HepG2 (cell line): ENCODE measurements around the gene NSUN5. TPM values are rescaled to one million over a fixed set of nuclear protein-coding genes. Genes with fewer than 3 reads are reported as not detected.
A peak's percentile ranks its signal among the peaks of the same experiment; 100 is the strongest.

Source experiments
- FOSL1 ChIP-seq: sonication (generic); formaldehyde crosslinking; IDR thresholded peaks from 2 replicates; pipeline ENCODE4 v1.9.0; 2021; ENCODE audit warnings: missing genetic modification reagents, borderline replicate concordance
- GZF1 ChIP-seq: sonication (generic); formaldehyde crosslinking; IDR thresholded peaks from 2 replicates; pipeline ENCODE4 v1.5.1; 2020; ENCODE audit warnings: mild to moderate bottlenecking, missing genetic modification reagents
- IRF2 ChIP-seq: IDR thresholded peaks from 2 replicates; pipeline ENCODE4 v1.6.1; 2018; ENCODE audit warnings: missing genetic modification reagents, missing compliant biosample characterization
- KLF9 ChIP-seq: IDR thresholded peaks from 2 replicates; pipeline ENCODE4 v1.6.1; 2016; ENCODE audit warnings: low read depth
- MAZ ChIP-seq, 2 experiments: sonication (generic) in 1 of 2; formaldehyde crosslinking in 1 of 2; IDR thresholded peaks; 2 replicates each; pipeline versions ENCODE4 v1.5.0 to v1.6.1; 2012 to 2020; ENCODE audit warnings: low read depth in 2 of 2, mild to moderate bottlenecking in 2 of 2, borderline replicate concordance in 1 of 2, improper control_type of control experiment in 1 of 2, low read length in 1 of 2, missing genetic modification reagents in 1 of 2, moderate library complexity in 1 of 2
- MXD3 ChIP-seq: IDR thresholded peaks from 2 replicates; pipeline ENCODE4 v1.6.1; 2016; ENCODE audit warnings: mild to moderate bottlenecking, missing biosample characterization, missing genetic modification reagents
- NONO ChIP-seq, 2 experiments: fragments of 450-650 bp in 1 of 2; sonication (generic) in 1 of 2; formaldehyde crosslinking in 1 of 2; IDR thresholded peaks in 1 of 2; conservative IDR thresholded peaks in 1 of 2; 2 replicates each; pipeline versions ENCODE4 v1.6.1 to v1.8.0; 2017 to 2022; ENCODE audit warnings: mild to moderate bottlenecking in 1 of 2, missing genetic modification reagents in 1 of 2, moderate library complexity in 1 of 2
- NR2C2 ChIP-seq: sonication (generic); formaldehyde crosslinking; IDR thresholded peaks from 2 replicates; pipeline ENCODE4 v1.4.0; 2020; ENCODE audit warnings: missing genetic modification reagents, mild to moderate bottlenecking, moderate library complexity, borderline replicate concordance
- PPARG ChIP-seq: conservative IDR thresholded peaks from 2 replicates; pipeline ENCODE4 v1.6.1; 2016; ENCODE audit warnings: missing biosample characterization, missing genetic modification reagents
- SAFB2 ChIP-seq: sonication (generic); formaldehyde crosslinking; IDR thresholded peaks from 2 replicates; pipeline ENCODE4 v1.5.1; 2020; ENCODE audit warnings: missing genetic modification reagents, low read depth, mild to moderate bottlenecking, borderline replicate concordance
- SNAPC5 ChIP-seq: sonication (generic); formaldehyde crosslinking; IDR thresholded peaks from 2 replicates; pipeline ENCODE4 v1.8.1; 2023; ENCODE audit warnings: mild to moderate bottlenecking, missing genetic modification reagents, borderline replicate concordance
- SP5 ChIP-seq: IDR thresholded peaks from 2 replicates; pipeline ENCODE4 v1.6.1; 2016; ENCODE audit warnings: low read depth, borderline replicate concordance
- TFDP2 ChIP-seq: sonication (generic); formaldehyde crosslinking; IDR thresholded peaks from 2 replicates; pipeline ENCODE4 v1.4.0; 2020; ENCODE audit warnings: missing genetic modification reagents
- ZFP62 ChIP-seq: sonication (generic); formaldehyde crosslinking; IDR thresholded peaks from 2 replicates; pipeline ENCODE4 v1.4.0; 2020; ENCODE audit warnings: missing genetic modification reagents
- ZNF17 ChIP-seq: sonication (generic); formaldehyde crosslinking; IDR thresholded peaks from 2 replicates; pipeline ENCODE4 v1.5.0; 2020; ENCODE audit warnings: mild to moderate bottlenecking, missing genetic modification reagents
- ZNF24 ChIP-seq: fragments of 450-650 bp; IDR thresholded peaks from 2 replicates; pipeline ENCODE4 v1.6.1; 2017; ENCODE audit warnings: antibody characterized with exemption, mild to moderate bottlenecking
- ZNF331 ChIP-seq: sonication (generic); formaldehyde crosslinking; IDR thresholded peaks from 2 replicates; pipeline ENCODE4 v1.4.0; 2020; ENCODE audit warnings: missing genetic modification reagents
- ZNF530 ChIP-seq: sonication (generic); formaldehyde crosslinking; IDR thresholded peaks from 2 replicates; pipeline ENCODE4 v1.5.0; 2020; ENCODE audit warnings: low read depth, mild to moderate bottlenecking, missing genetic modification reagents
- ZNF564 ChIP-seq: sonication (generic); formaldehyde crosslinking; IDR thresholded peaks from 2 replicates; pipeline ENCODE4 v1.8.1; 2023; ENCODE audit warnings: mild to moderate bottlenecking, missing genetic modification reagents
- ZNF766 ChIP-seq: sonication (generic); formaldehyde crosslinking; IDR thresholded peaks from 2 replicates; pipeline ENCODE4 v1.5.0; 2020; ENCODE audit warnings: missing genetic modification reagents, borderline replicate concordance
- ZNF800 ChIP-seq: sonication (generic); formaldehyde crosslinking; IDR thresholded peaks from 2 replicates; pipeline ENCODE4 v1.4.0; 2020; ENCODE audit warnings: missing genetic modification reagents
- ZNF841 ChIP-seq: sonication (generic); formaldehyde crosslinking; IDR thresholded peaks from 2 replicates; pipeline ENCODE4 v1.8.1; 2023; ENCODE audit warnings: missing genetic modification reagents, borderline replicate concordance
- polyA plus RNA-seq, 8 experiments: library from polyadenylated mRNA; depleted of rRNA in 3 of 8; stranded (reverse) in 7 of 8; unstranded in 1 of 8; fragments of >200 nt; fragmentation: Illumina TruSeq in 4 of 8; extraction: Trizol in 4 of 8; gene quantifications; 2 replicates each; pipeline versions ENCODE4 v1.2.1 to v1.2.3, GENCODE V29; 2011 to 2016; ENCODE audit warnings: low read depth in 4 of 8, missing spikeins in 1 of 8, mixed read lengths in 1 of 8; ENCODE audit not compliant: insufficient read depth in 1 of 8
- total RNA-seq, 5 experiments: library from RNA; depleted of rRNA; stranded (reverse); fragments of >200 nt; fragmentation: Illumina TruSeq; extraction: Trizol; gene quantifications; 2 replicates each; pipeline ENCODE4 v1.2.3, GENCODE V29; 2016; ENCODE audit warnings: low read depth in 1 of 5

NSUN5 gene
- total and polyA plus RNA-seq, 2 of the 13 experiments (the other 11 are each of a cell fraction or from before 2014, with no cell fraction given) = 19.9 to 35.8 TPM

- TF ChIP-seq MXD3 (CRISPR knock-in tag) (no peak), ZNF24 (no peak), ZFP62 (CRISPR knock-in tag) (no peak), KLF9 (no peak), NONO (IDR thresholded peaks at IDR 0.05) (no peak), NONO (CRISPR knock-in tag; conservative IDR thresholded peaks at IDR 0.05) (no peak), SNAPC5 (CRISPR knock-in tag) (no peak), IRF2 (CRISPR knock-in tag) (no peak), ZNF17 (CRISPR knock-in tag) (no peak), FOSL1 (no peak), MAZ (IDR thresholded peaks at IDR 0.05; ENCODE audit: borderline replicate concordance, low read depth, low read length) (no peak), MAZ (CRISPR knock-in tag; IDR thresholded peaks at IDR 0.05; ENCODE audit: low read depth) (no peak), SAFB2 (CRISPR knock-in tag) (no peak), PPARG (CRISPR knock-in tag) (no peak), GZF1 (CRISPR knock-in tag) (no peak), ZNF564 (CRISPR knock-in tag) (no peak), ZNF331 (CRISPR knock-in tag) (no peak; the same call in 1 of the 2 replicates), NR2C2 (peak; percentile 48), ZNF766 (CRISPR knock-in tag) (no peak), TFDP2 (CRISPR knock-in tag) (no peak), SP5 (CRISPR knock-in tag) (no peak), ZNF841 (CRISPR knock-in tag) (no peak), ZNF800 (CRISPR knock-in tag) (no peak), ZNF530 (CRISPR knock-in tag) (no peak)
Observed at GRCh38 chr7:73343671-73344380, 35.2 kb upstream of the NSUN5 start (continued).
